Effector CD8-positive, alpha-beta T cell (primary cell): Measurements from ENCODE around the gene CPT1C.
A peak's percentile ranks its signal among the peaks of the same experiment; 100 is the strongest.

Experiments
- DNase-seq: peaks from one replicate; lab custom pipeline; 2025; lab: John Stamatoyannopoulos, UW
- total RNA-seq, 4 experiments: gene quantifications; one replicate each; lab custom pipeline; 2026; lab: John Stamatoyannopoulos, UW

Gene CPT1C
- total RNA-seq: 0.18 to 1.5 (median 0.73) reads per million in 4 experiments

DNA sequence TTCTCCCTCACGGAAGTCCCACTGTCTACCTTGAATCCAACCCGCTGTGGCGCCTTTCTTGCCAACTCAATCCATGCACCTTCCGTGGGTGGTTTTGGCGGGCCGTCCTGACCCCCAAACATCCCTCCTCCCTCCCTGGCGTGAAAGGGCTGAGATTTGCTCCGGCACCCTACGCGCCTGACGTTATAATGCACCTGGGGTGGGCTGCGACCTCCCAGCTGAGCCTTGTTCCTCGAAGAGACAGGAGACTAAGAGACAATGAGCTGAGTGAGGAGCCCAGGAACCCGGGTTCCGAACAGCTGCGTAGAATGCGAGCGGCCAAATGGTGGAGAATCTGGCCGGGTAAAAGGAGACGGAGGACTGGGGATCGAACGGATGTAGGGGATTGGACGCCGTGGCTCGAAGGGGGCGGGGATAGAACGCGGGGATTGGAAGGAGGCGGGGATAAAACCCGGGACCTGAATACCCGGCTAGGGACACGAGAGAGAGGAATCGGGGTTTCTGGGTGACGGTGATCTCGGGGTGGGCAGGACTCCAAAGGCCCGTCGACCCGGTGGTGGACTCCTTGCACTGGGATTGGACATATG, at the start of gene CPT1C:
Gene CPT1C (plus strand): TSS at position 461 of the 587 bp plus-strand sequence. CDS start 1,137 bp downstream, outside the sequence.
- DNase-seq: peak; percentile 49

- peak; percentile 99 for DNase-seq
These were observed 49.0 kb upstream of the CPT1C start, which contains the start of gene SCAF1 for GRCh38 chr19:49641688-49642491. Gene SCAF1 (plus strand): TSS chr19:49642209. CDS start chr19:49645027, 2,818 bp downstream.

DNA sequence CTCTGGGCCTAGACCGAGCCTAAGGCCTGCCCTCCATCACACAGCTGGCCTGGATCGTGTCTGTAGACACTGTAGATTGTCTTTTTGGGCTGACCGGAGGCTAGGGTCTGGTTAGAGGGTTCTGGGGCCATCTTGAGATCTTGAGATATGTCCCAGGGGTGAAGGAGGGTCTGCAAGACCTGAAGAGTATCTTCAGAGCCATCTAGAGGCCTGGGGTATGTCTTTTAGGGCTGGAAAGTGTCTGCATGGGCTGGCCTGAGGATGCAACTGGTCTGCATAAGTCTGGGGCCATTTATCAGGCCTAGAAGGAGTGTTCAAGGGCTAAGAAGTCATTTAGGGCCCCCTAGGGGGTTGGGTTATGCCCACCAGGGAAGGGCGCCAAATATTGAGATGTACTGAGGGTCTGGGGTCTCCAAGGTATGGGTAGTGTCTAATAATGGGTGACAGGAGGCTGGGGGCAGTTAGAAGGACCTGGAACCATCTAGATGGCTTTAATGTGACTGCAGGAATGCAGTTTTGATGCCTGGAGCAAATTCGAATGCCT, 48.4 kb upstream of the CPT1C start:
- no peak for DNase-seq

GRCh38 chr19:49643466-49643865, 47.5 kb upstream of the CPT1C start:
- DNase-seq: no peak

GRCh38 chr19:49645592-49645991, 45.3 kb upstream of the CPT1C start:
- no peak for DNase-seq

- no peak for DNase-seq
These were observed 44.9 kb upstream of the CPT1C start for GRCh38 chr19:49645995-49646394.

DNA sequence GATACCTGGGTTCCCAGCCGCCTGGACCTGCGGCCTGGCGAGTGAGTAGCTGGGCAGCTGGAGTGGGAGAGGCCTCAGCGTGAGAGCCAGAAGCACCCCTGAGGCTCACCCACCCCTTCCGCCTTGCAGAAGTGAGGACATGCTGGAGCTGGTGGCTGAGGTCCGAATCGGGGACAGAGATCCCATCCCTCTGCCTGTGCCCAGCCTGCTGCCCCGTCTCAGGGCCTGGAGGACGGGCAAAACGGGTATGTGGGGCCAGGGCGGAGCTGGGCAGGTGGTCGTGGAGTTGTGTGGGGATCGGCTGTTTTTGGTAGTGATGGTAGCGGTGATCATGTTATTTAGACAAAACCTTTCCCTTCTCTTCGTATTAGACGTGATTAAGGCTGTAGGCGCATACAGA, 44.3 kb upstream of the CPT1C start:
- no peak for DNase-seq

DNA sequence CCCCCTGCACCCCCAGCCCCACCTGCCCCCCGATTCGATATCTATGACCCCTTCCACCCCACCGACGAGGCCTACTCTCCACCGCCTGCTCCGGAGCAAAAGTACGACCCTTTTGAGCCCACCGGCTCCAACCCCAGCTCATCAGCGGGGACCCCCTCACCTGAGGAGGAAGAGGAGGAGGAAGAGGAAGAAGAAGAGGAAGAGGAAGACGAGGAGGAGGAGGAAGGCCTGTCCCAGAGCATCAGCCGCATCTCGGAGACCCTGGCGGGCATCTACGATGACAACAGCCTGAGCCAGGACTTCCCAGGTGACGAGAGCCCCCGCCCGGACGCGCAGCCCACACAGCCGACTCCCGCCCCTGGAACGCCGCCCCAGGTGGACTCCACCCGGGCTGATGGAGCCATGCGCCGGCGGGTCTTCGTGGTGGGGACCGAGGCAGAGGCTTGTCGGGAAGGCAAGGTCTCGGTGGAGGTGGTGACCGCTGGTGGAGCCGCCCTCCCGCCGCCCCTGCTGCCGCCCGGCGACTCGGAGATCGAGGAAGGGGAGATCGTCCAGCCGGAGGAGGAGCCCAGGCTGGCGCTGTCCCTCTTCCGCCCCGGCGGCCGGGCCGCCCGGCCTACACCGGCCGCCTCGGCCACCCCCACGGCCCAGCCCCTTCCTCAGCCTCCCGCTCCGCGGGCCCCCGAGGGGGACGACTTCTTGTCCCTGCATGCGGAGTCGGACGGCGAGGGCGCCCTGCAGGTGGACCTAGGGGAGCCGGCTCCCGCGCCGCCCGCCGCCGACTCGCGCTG, 39.7 kb upstream of the CPT1C start:
- no peak for DNase-seq

DNA sequence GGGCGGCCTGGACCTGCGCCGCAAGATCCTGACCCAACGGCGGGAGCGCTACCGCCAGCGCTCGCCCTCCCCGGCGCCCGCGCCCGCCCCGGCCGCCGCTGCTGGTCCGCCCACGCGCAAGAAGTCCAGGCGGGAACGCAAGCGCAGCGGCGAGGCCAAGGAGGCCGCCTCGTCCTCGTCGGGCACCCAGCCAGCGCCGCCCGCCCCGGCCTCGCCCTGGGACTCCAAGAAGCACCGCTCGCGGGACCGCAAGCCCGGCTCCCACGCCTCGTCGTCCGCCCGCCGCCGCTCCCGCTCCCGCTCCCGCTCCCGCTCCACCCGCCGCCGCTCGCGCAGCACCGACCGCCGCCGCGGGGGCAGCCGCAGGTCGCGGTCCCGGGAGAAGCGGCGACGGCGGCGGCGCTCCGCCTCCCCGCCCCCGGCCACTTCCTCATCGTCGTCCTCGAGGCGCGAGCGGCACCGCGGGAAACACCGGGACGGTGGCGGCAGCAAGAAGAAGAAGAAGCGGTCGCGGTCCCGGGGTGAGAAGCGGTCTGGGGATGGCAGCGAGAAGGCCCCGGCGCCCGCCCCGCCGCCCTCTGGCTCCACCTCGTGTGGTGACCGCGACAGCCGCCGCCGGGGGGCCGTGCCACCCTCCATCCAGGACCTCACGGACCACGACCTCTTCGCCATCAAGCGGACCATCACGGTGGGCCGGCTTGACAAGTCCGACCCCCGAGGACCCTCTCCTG, 38.9 kb upstream of the CPT1C start:
- DNase-seq: no peak

DNA sequence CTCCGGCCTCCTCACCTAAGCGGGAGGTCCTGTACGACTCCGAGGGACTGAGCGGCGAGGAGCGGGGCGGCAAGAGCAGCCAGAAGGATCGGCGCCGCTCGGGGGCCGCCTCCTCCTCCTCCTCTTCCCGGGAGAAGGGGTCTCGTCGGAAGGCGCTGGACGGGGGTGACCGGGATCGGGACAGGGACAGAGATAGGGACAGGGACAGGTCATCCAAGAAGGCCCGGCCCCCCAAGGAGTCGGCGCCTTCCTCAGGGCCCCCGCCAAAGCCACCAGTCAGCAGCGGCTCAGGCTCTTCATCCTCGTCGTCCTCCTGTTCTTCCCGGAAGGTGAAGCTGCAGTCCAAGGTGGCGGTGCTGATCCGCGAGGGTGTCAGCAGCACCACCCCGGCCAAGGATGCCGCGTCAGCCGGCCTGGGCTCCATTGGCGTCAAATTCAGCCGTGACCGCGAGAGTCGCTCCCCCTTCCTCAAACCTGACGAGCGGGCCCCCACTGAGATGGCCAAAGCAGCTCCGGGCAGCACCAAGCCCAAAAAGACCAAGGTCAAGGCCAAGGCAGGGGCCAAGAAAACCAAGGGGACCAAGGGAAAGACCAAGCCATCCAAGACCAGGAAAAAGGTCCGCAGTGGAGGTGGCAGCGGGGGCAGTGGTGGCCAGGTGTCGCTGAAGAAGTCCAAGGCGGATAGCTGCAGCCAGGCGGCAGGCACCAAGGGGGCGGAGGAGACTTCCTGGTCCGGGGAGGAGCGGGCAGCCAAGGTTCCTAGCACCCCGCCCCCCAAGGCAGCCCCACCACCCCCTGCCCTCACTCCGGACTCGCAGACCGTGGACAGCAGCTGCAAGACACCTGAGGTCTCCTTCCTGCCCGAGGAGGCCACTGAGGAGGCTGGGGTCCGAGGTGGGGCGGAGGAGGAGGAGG, 38.1 kb upstream of the CPT1C start:
- no peak for DNase-seq

- no peak for DNase-seq
These were observed 37.5 kb upstream of the CPT1C start for GRCh38 chr19:49653466-49653806.

DNA sequence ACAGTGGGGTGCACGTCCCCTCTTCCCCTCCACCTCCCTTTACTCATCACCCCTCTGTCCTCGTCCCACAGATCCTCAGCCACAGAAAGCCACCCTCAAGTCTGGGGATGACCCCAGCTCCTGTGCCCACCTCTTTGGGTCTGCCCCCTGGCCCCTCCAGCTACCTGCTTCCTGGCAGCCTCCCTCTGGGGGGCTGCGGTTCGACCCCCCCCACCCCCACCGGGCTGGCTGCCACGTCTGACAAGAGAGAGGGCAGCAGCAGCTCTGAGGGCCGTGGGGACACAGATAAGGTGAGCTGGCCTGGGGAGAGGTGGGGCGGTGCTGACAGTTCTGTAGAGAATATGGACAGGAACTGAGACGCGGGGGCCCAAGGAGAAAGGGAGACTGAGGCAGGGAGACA, 36.3 kb upstream of the CPT1C start:
- DNase-seq: no peak

- DNase-seq: no peak
These were observed 35.1 kb upstream of the CPT1C start for GRCh38 chr19:49655570-49656455.

GRCh38 chr19:49656456-49657109, 34.3 kb upstream of the CPT1C start:
- DNase-seq: no peak

DNA sequence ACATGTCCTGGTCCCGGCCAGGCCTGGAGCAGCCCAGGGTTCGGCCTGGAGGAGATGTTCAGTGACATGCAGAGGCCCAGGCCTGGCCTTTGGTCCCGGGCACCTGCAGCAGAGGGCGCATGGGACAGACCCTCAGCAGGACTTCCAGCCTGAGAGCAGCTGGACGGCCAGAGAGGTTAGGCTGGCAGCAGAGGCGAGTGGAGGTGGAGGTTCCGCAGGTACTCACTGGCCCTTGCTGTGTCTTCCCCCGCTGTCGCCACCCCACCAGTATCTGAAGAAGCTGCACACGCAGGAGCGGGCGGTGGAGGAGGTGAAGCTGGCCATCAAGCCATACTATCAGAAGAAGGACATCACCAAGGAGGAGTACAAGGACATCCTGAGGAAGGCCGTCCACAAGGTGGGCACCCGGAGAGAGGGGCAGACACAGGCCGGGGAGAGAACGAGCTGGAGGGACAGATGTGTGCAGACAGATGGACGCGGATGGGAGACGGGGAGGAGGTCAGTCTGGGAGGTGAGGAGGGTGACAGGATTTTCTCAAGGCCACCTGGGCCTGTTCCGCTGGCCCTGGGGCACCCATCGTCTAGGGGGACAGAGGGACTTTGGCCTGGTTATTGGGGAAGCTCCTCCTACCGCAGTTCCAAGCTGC, 33.3 kb upstream of the CPT1C start:
- DNase-seq: no peak

DNA sequence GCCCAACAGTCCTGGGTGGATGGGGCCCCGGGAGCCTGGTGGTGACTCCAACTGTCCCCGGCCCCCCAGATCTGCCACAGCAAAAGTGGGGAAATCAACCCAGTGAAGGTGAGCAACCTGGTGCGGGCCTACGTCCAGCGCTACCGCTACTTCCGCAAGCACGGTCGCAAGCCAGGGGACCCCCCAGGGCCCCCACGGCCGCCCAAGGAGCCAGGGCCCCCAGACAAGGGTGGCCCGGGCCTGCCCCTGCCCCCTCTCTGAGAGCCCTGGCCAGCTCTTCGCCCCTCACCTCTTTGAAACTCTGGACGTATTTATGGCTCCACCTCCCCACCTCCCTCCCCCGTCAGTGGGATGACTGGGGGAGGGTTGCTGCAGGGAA, 32.8 kb upstream of the CPT1C start:
- DNase-seq: no peak

- no peak for DNase-seq
These were observed 32.1 kb upstream of the CPT1C start for GRCh38 chr19:49658566-49659442.
